ENCODE results near the gene GABARAP. TPM values are rescaled to one million over a fixed set of nuclear protein-coding genes. Genes with fewer than 3 reads are reported as not detected.

Gene GABARAP
- total RNA-seq, 6 experiments from 2014 or later, result 399 to 470 (median 426) TPM

GRCh38 chr17:7216242-7217112 lies 25.8 kb downstream of the GABARAP start:
- Mint-ChIP-seq H3K4me1 (ENCODE audit: low read depth) (peaks cover 83% of the 10 kb centered on the region), H3K9me3 (no peaks in the 10 kb centered on the region), H3K4me3 (peak overlapping the region; percentile 88), H3K36me3 (ENCODE audit: low read depth) (peaks cover 21% of the 10 kb centered on the region), H3K27ac (peak overlapping the region; percentile 96), H3K27me3 (ENCODE audit: insufficient read depth) (peaks cover 24% of the 10 kb centered on the region)
- DNase-seq, result no peak
- TF ChIP-seq, protein P1, sequence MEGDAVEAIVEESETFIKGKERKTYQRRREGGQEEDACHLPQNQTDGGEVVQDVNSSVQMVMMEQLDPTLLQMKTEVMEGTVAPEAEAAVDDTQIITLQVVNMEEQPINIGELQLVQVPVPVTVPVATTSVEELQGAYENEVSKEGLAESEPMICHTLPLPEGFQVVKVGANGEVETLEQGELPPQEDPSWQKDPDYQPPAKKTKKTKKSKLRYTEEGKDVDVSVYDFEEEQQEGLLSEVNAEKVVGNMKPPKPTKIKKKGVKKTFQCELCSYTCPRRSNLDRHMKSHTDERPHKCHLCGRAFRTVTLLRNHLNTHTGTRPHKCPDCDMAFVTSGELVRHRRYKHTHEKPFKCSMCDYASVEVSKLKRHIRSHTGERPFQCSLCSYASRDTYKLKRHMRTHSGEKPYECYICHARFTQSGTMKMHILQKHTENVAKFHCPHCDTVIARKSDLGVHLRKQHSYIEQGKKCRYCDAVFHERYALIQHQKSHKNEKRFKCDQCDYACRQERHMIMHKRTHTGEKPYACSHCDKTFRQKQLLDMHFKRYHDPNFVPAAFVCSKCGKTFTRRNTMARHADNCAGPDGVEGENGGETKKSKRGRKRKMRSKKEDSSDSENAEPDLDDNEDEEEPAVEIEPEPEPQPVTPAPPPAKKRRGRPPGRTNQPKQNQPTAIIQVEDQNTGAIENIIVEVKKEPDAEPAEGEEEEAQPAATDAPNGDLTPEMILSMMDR (IDR thresholded peaks at IDR 0.05), result no peak; the same call in 1 of the 2 replicates

DNA sequence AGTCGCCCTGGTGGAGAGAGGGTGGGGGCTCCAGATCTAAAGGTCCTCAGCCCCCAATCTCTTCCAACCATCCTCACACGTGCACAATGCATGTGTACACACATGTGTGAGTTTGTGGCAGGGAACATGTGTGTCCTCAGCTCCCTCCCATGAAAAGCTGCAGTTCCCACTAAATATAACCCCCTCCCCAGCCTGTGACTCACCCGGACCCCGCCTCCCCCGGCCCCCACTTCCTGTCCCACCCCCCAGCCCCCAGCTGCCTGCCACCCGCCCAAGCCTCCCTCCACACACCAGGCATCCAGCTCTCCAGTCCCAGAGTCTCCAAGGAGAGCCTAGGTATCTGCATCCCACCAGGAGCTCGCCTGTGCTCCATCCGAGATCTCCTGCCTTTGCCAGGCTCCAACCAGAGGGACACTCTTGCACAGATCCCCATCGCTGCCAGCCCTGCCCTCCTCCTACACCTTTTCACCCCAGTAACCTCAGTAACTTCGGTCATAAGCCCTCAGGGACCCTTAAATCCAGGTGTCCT lies 26.5 kb downstream of the GABARAP start:
- H3K4me1 Mint-ChIP-seq (ENCODE audit: low read depth), result peaks cover 75% of the 10 kb centered on the region
- DNase-seq, result no peak
- H3K36me3 Mint-ChIP-seq (ENCODE audit: low read depth), result peaks cover 13% of the 10 kb centered on the region
- peaks cover 22% of the 10 kb centered on the region for H3K27me3 Mint-ChIP-seq (ENCODE audit: insufficient read depth)
- peak overlapping the region; percentile 88 for H3K4me3 Mint-ChIP-seq
- peak overlapping the region; percentile 96 for H3K27ac Mint-ChIP-seq
- no peaks in the 10 kb centered on the region for H3K9me3 Mint-ChIP-seq
- TF ChIP-seq, protein P1 (IDR thresholded peaks at IDR 0.05), result no peak

DNA sequence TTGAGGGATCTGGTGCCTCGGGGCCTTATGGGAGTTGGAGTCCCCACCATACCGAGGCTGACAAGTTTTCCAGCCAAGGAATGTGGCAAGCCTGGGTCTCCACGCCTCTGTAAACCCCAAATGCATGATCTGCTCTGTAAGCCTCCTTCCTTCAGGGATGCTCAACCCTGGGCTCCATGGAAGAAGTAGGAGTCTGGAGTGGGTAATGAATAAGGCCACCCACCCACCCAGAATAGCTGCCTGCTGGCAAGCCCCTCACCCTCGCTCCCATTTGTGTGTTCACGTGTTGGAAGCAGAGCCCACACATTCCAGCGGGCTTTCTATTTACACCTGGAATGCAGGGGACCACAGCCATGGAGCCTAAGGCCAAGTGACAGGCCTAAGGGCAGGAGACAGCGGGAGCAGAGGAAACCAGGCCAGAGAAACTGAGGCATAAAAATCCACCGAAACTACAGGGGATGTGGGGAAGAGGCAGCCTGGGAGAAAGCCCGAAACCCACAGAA lies 27.1 kb downstream of the GABARAP start:
- H3K36me3 Mint-ChIP-seq (ENCODE audit: low read depth), result peaks cover 8% of the 10 kb centered on the region
- peaks cover 17% of the 10 kb centered on the region for H3K27me3 Mint-ChIP-seq (ENCODE audit: insufficient read depth)
- peaks cover 75% of the 10 kb centered on the region for H3K4me1 Mint-ChIP-seq (ENCODE audit: low read depth)
- DNase-seq, result no peak
- no peaks in the 10 kb centered on the region for H3K9me3 Mint-ChIP-seq
- TF ChIP-seq, protein P1 (IDR thresholded peaks at IDR 0.05), result no peak; the same call in 1 of the 2 replicates
- H3K27ac Mint-ChIP-seq, result peak overlapping the region; percentile 96
- H3K4me3 Mint-ChIP-seq, result peak overlapping the region; percentile 88

DNA sequence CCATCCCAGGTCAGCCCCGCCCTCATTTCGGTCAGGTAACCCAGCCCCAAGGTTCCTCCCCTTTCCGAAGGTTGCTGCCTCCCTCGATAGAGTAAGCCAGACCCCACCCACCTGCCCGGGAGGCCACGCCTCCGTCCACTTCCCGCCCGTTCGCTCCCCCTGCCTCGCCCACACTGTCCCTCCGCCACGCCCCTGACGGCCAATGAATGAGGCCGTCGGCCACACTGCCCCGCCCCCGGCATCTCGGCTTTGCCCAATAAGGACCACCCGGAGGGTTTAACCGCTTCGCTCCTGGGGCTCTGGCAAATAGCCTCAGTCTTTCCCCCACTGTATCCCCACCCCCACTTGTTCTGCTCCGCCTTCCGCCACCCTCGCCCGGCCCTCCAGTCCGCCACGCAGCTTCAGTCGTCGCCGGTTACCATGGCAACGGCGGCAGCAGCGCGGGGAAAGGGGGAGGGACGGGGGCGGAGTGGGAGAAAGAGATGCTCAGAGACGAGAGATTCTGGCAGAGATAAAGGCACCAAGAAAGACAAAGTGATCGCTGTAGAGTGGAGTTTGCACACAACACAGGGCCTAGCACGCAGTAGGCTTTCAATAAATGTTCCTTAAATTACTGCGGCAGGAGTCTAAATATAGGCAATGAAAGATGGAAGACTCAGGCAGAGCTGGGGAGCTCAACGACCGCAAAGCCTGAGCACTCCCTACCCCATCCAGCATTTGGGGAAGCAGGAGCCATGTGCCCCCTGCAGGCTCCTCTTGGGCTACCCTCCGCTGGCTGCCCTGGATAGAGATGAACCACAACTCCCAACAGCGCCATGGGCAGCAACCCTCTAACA lies 27.7 kb downstream of the GABARAP start:
- peak overlapping the region; percentile 96 for H3K27ac Mint-ChIP-seq
- H3K36me3 Mint-ChIP-seq (ENCODE audit: low read depth), result peaks cover 7% of the 10 kb centered on the region
- no peaks in the 10 kb centered on the region for H3K9me3 Mint-ChIP-seq
- peak overlapping the region; percentile 88 for H3K4me3 Mint-ChIP-seq
- H3K4me1 Mint-ChIP-seq (ENCODE audit: low read depth), result peaks cover 75% of the 10 kb centered on the region
- TF ChIP-seq, protein P1 (IDR thresholded peaks at IDR 0.05), result peak; percentile 72
- H3K27me3 Mint-ChIP-seq (ENCODE audit: insufficient read depth), result peaks cover 14% of the 10 kb centered on the region
- peak; percentile 94 for DNase-seq

DNA sequence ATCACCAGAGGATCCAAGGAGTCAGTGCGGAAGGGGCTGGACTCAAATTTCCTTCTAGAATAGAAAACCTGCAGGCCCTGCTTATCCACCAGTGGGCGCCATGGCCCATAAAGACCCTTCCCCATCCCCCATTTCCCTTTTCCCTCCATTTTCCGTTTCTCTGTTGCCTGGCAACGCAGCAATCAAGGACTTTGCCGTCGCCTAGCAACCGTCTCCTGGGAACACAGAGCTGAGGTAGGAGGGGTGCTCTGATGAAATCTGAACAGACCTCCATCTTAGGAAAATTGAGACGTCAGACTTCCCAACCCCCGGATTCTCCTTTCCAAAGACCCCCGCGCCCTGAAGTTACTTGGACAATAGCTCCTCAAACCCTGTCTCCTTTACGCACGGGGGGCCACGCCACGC lies 28.4 kb downstream of the GABARAP start:
- DNase-seq, result peak; percentile 67
- Mint-ChIP-seq H3K9me3 (no peaks in the 10 kb centered on the region), H3K27me3 (ENCODE audit: insufficient read depth) (peaks cover 12% of the 10 kb centered on the region), H3K4me3 (peak overlapping the region; percentile 88), H3K4me1 (ENCODE audit: low read depth) (peaks cover 69% of the 10 kb centered on the region), H3K27ac (peak overlapping the region; percentile 96), H3K36me3 (ENCODE audit: low read depth) (peaks cover 7% of the 10 kb centered on the region)
- TF ChIP-seq, protein P1 (IDR thresholded peaks at IDR 0.05), result peak; percentile 72
